HepG2 (cell line): Measurements from ENCODE around the gene CCDC120. TPM values are rescaled to one million over a fixed set of nuclear protein-coding genes. Genes with fewer than 3 reads are reported as not detected.

Experiments used
- ATAC-seq: fragments of 200-7000 bp; cut with Tn5 transposase; 3 replicates; pipeline ENCODE4 v1.9.1; 2020; ENCODE audit warnings: mild to moderate bottlenecking, moderate library complexity
- BruUV-seq: library from RNA; stranded (reverse); fragments of 400-500 nt; replicated peaks from 2 replicates; lab custom pipeline; 2021; lab: Mats Ljungman, UMichigan
- CTCF ChIA-PET: fragments of 300-600 bp; formaldehyde crosslinking; extraction: SDS; loops from one replicate; lab custom pipeline; 2021; ENCODE audit warnings: low total read pairs, inconsistent platforms, low intra/inter-chr PET ratio; lab: Yijun Ruan, JAX
- POLR2A ChIA-PET: fragments of 350-600 bp; sonication (Branson Sonifier 250); formaldehyde crosslinking; loops from one replicate; lab custom pipeline; 2020; ENCODE audit warnings: antibody characterized with exemption, inconsistent platforms; lab: Yijun Ruan, JAX
- DNase-seq: peaks from one replicate; pipeline ENCODE4 v3.0.0-alpha.2; 2015; ENCODE audit warnings: low spot score
- FAIRE-seq: peaks from 3 replicates; lab custom pipeline; 2011; peaks lifted over from hg19 to GRCh38; lab: Jason Lieb, UNC
- H2AFZ ChIP-seq: one replicate; pipeline ENCODE4 v1.6.1; 2011; ENCODE audit warnings: low read length, inconsistent platforms
- H3K27ac ChIP-seq: fragments of 300-600 bp; 3 replicates; pipeline ENCODE4 v1.8.0; 2011; ENCODE audit warnings: mixed run types, mild to moderate bottlenecking, mixed read lengths, low read length, inconsistent platforms; ENCODE audit not compliant: insufficient read depth; ENCODE audit errors: extremely low read length
- H3K27me3 ChIP-seq, 2 experiments: fragments of 200-600 bp in 1 of 2; 2 replicates in 1 of 2; 3 replicates in 1 of 2; pipeline versions ENCODE4 v1.6.0 to v1.8.0; 2011; ENCODE audit warnings: low read length in 2 of 2, mild to moderate bottlenecking in 2 of 2, moderate library complexity in 2 of 2, inconsistent platforms in 1 of 2; ENCODE audit not compliant: insufficient read depth in 2 of 2, control insufficient read depth in 1 of 2
- H3K36me3 ChIP-seq, 2 experiments: fragments of 200-600 bp in 1 of 2; replicated peaks in 1 of 2; 2 replicates in 1 of 2; 3 replicates in 1 of 2; pipeline versions ENCODE4 v1.5.1 to v1.8.0; 2011; ENCODE audit warnings: low read length in 2 of 2, inconsistent platforms in 1 of 2; ENCODE audit not compliant: insufficient read depth in 2 of 2, control insufficient read depth in 1 of 2
- H3K4me1 ChIP-seq: 2 replicates; pipeline ENCODE4 v1.5.1; 2012; ENCODE audit warnings: low read length, inconsistent platforms; ENCODE audit not compliant: insufficient read depth
- H3K4me2 ChIP-seq: 2 replicates; pipeline ENCODE4 v1.6.0; 2011; ENCODE audit warnings: low read depth, low read length, inconsistent platforms
- H3K4me3 ChIP-seq, 3 experiments: fragments of 200-600 bp in 1 of 3; sonication (generic), shearing (Covaris generic) in 1 of 3; replicated peaks in 1 of 3; 2 replicates each; pipeline ENCODE4 v1.5.1; 2011 to 2016; ENCODE audit warnings: low read length in 3 of 3, inconsistent platforms in 2 of 3, low read depth in 2 of 3, mild to moderate bottlenecking in 2 of 3, control low read depth in 1 of 3, mixed read lengths in 1 of 3; ENCODE audit not compliant: insufficient read depth in 1 of 3
- H3K79me2 ChIP-seq: one replicate; pipeline ENCODE4 v1.6.1; 2011; ENCODE audit warnings: low read length, inconsistent platforms; ENCODE audit not compliant: insufficient read depth
- H3K9ac ChIP-seq: 2 replicates; pipeline ENCODE4 v1.6.0; 2011; ENCODE audit warnings: mild to moderate bottlenecking, low read depth, low read length, inconsistent platforms; ENCODE audit not compliant: insufficient read depth
- H3K9me3 ChIP-seq: 2 replicates; pipeline ENCODE4 v1.5.1; 2012; ENCODE audit warnings: mild to moderate bottlenecking, low read length
- H4K20me1 ChIP-seq: 2 replicates; pipeline ENCODE4 v1.6.0; 2011; ENCODE audit warnings: inconsistent platforms, mild to moderate bottlenecking, low read length, moderate library complexity; ENCODE audit not compliant: insufficient read depth
- FOSL2 ChIP-seq: sonication (generic); formaldehyde crosslinking; IDR thresholded peaks from 2 replicates; pipeline ENCODE4 v1.4.0; 2020; ENCODE audit warnings: missing genetic modification reagents
- NFYC ChIP-seq: IDR thresholded peaks from 2 replicates; pipeline ENCODE4 v1.6.1; 2016; ENCODE audit warnings: missing genetic modification reagents, missing compliant biosample characterization
- NR2F2 ChIP-seq: IDR thresholded peaks from 2 replicates; pipeline ENCODE4 v1.6.1; 2012; ENCODE audit warnings: low read depth, inconsistent platforms, borderline replicate concordance
- RARA ChIP-seq: IDR thresholded peaks from 2 replicates; pipeline ENCODE4 v1.6.1; 2016; ENCODE audit warnings: missing genetic modification reagents, missing compliant biosample characterization
- ZBTB21 ChIP-seq: sonication (generic); formaldehyde crosslinking; IDR thresholded peaks from 2 replicates; pipeline ENCODE4 v1.4.0; 2020; ENCODE audit warnings: missing genetic modification reagents
- ZNF205 ChIP-seq: IDR thresholded peaks from 2 replicates; pipeline ENCODE4 v1.6.1; 2018; ENCODE audit warnings: missing biosample characterization, missing genetic modification reagents
- ZNF232 ChIP-seq: sonication (generic); formaldehyde crosslinking; IDR thresholded peaks from 2 replicates; pipeline ENCODE4 v1.4.0; 2020; ENCODE audit warnings: missing genetic modification reagents, borderline replicate concordance
- ZNF292 ChIP-seq: sonication (generic); formaldehyde crosslinking; IDR thresholded peaks from 2 replicates; pipeline ENCODE4 v1.8.1; 2022; ENCODE audit warnings: mild to moderate bottlenecking, low read depth, missing genetic modification reagents, borderline replicate concordance
- ZNF670 ChIP-seq: sonication (generic); formaldehyde crosslinking; IDR thresholded peaks from 2 replicates; pipeline ENCODE4 v1.8.0; 2022; ENCODE audit warnings: mild to moderate bottlenecking, missing genetic modification reagents, borderline replicate concordance
- ZNF878 ChIP-seq: sonication (generic); formaldehyde crosslinking; IDR thresholded peaks from 2 replicates; pipeline ENCODE4 v1.8.1; 2023; ENCODE audit warnings: mild to moderate bottlenecking, missing genetic modification reagents, moderate library complexity
- ZSCAN5A ChIP-seq: sonication (generic); formaldehyde crosslinking; IDR thresholded peaks from 2 replicates; pipeline ENCODE4 v1.8.0; 2022; ENCODE audit warnings: mild to moderate bottlenecking, missing genetic modification reagents, borderline replicate concordance
- WGBS: methylation state at CpG from one replicate; pipeline ENCODE4 v1.1.6; 2017; ENCODE audit warnings: low lambda C conversion rate; 5-methylcytosine and 5-hydroxymethylcytosine counted together
- in situ Hi-C: cut with HindIII; loops from 2 replicates; pipeline ENCODE4 v1.10.0; 2017; ENCODE audit warnings: low pct_unique_long_range_greater_than_20kb; ENCODE audit not compliant: extremely low pct_ligation_motif_present
- intact Hi-C: fragments of 100-400 bp; cut with micrococcal nuclease; formaldehyde crosslinking; loops from one replicate; pipeline ENCODE4 v1.10.0; 2022; ENCODE audit not compliant: unreplicated experiment
- polyA plus RNA-seq, 8 experiments: library from polyadenylated mRNA; depleted of rRNA in 3 of 8; stranded (reverse) in 7 of 8; unstranded in 1 of 8; fragments of >200 nt; fragmentation: Illumina TruSeq in 4 of 8; extraction: Trizol in 4 of 8; gene quantifications; 2 replicates each; pipeline versions ENCODE4 v1.2.1 to v1.2.3, GENCODE V29; 2011 to 2016; ENCODE audit warnings: low read depth in 4 of 8, missing spikeins in 1 of 8, mixed read lengths in 1 of 8; ENCODE audit not compliant: insufficient read depth in 1 of 8
- total RNA-seq, 5 experiments: library from RNA; depleted of rRNA; stranded (reverse); fragments of >200 nt; fragmentation: Illumina TruSeq; extraction: Trizol; gene quantifications; 2 replicates each; pipeline ENCODE4 v1.2.3, GENCODE V29; 2016; ENCODE audit warnings: low read depth in 1 of 5

CCDC120 gene
- total and polyA plus RNA-seq, 2 of the 13 experiments (the other 11 are each of a cell fraction or from before 2014, with no cell fraction given), result 0.89 to 3.2 TPM

- TF ChIP-seq ZNF232 (CRISPR knock-in tag), result no peak
- TF ChIP-seq NFYC (CRISPR knock-in tag), result no peak; the same call in 1 of the 2 replicates
- TF ChIP-seq ZNF292 (CRISPR knock-in tag), result 0 out of 2 replicates have a peak, but pooled peaks have one; percentile 45
- TF ChIP-seq ZNF670 (CRISPR knock-in tag), result no peak
- TF ChIP-seq, all 625 proteins: peak for 40
Measured at GRCh38 chrX:49102190-49102589, 43.4 kb downstream of the CCDC120 start (continued).

GRCh38 chrX:49103637-49104036 is 44.8 kb downstream of the CCDC120 start:
- ChIA-PET CTCF (no interaction called here), POLR2A (no interaction called here)
- no TSS peak for BruUV-seq
- no peaks in the 10 kb centered on the region for H3K79me2 ChIP-seq
- 0 out of 5 replicates have a peak, but pooled peaks cover 0 to 7% of the 10 kb centered on the region in 2 experiments for H3K36me3 ChIP-seq
- ATAC-seq, result no peak
- peak overlapping the region; percentile 40 for H3K27ac ChIP-seq
- 15% methylated on average over 2 of the region's 3 CpGs for WGBS
- no peaks in the 10 kb centered on the region for H4K20me1 ChIP-seq
- H3K9ac ChIP-seq, result no peak overlapping the region
- no peak for FAIRE-seq
- H3K4me2 ChIP-seq, result no peak overlapping the region
- H3K4me3 ChIP-seq, result no peak overlapping the region
- intact Hi-C loops (no loop called here), in situ Hi-C loops (no loop called here)
- H3K4me1 ChIP-seq, result peaks cover 29% of the 10 kb centered on the region
- H3K27me3 ChIP-seq, result no peaks in the 10 kb centered on the region
- H3K9me3 ChIP-seq, result no peaks in the 10 kb centered on the region
- no peak overlapping the region for H2AFZ ChIP-seq
- DNase-seq, result peak; percentile 27
- TF ChIP-seq FOSL2 (CRISPR knock-in tag) (peak; percentile 75), ZSCAN5A (CRISPR knock-in tag) (no peak), NR2F2 (no peak), RARA (CRISPR knock-in tag) (peak; percentile 61), ZNF878 (CRISPR knock-in tag) (no peak), ZBTB21 (no peak), ZNF205 (CRISPR knock-in tag) (peak; percentile 32; the same call in 1 of the 2 replicates)
- TF ChIP-seq, all 625 proteins: peak for 3
